ENCODE measurements around the gene EFR3B. TPM values are rescaled to one million over a fixed set of nuclear protein-coding genes. Genes with fewer than 3 reads are reported as not detected.

The EFR3B gene
- polyA plus RNA-seq, 1 of the 3 experiments (the other 2 are of a cell fraction) = 1.5 TPM

GRCh38 chr2:25201794-25202193, 159.9 kb downstream of the EFR3B start:
- Histone ChIP-seq H3K9me2 (no peaks in the 10 kb centered on the region), H3K4me1 (ENCODE audit: control insufficient read depth in 1 of 2, insufficient read depth in 2 of 2, low read depth in 1 of 2, low read length in 1 of 2) (peaks cover 0 to 8% of the 10 kb centered on the region in 2 experiments; a peak in 1 of 4 replicates), H3K9ac (no peak overlapping the region), H4K20me1 (ENCODE audit: insufficient read depth) (no peaks in the 10 kb centered on the region), H3K4me3 (ENCODE audit: low read depth in 2 of 2, low read length in 1 of 2) (no peak overlapping the region), H3K4me2 (no peak overlapping the region), H3K27ac (ENCODE audit: low read depth in 2 of 2, low read length in 1 of 2) (no peak overlapping the region), H3K36me3 (replicated peaks in 1 of 2; ENCODE audit: control insufficient read depth in 1 of 2, insufficient read depth in 2 of 2, low read length in 1 of 2) (no peaks in the 10 kb centered on the region), H3F3A (replicated peaks; ENCODE audit: insufficient read depth) (no peaks in the 10 kb centered on the region), H3K79me2 (ENCODE audit: insufficient read depth) (no peaks in the 10 kb centered on the region), H3K9me3 (no peaks in the 10 kb centered on the region), H2AFZ (ENCODE audit: low read depth) (no peak overlapping the region), H3K27me3 (ENCODE audit: insufficient read depth) (no peaks in the 10 kb centered on the region)
- TF ChIP-seq SIN3A (IDR thresholded peaks at IDR 0.05; ENCODE audit: borderline replicate concordance, low read depth, low read length) (no peak), ELF1 (IDR thresholded peaks at IDR 0.05) (no peak), RAD21 (IDR thresholded peaks at IDR 0.05; ENCODE audit: low read length) (no peak), SMC3 (IDR thresholded peaks at IDR 0.05; ENCODE audit: low read depth, low read length) (no peak), NFIC (IDR thresholded peaks at IDR 0.05; ENCODE audit: borderline replicate concordance) (no peak), GATA2 (CRISPR knock-in tag; IDR thresholded peaks at IDR 0.05) (no peak), GABPA (IDR thresholded peaks at IDR 0.05; ENCODE audit: low read depth) (no peak), TCF12 (IDR thresholded peaks at IDR 0.05) (no peak), ZBTB33 (IDR thresholded peaks at IDR 0.05; ENCODE audit: borderline replicate concordance, low read depth) (no peak), CHD2 (IDR thresholded peaks at IDR 0.05; ENCODE audit: low read length, partially characterized antibody) (no peak), USF1 (IDR thresholded peaks at IDR 0.05; ENCODE audit: borderline replicate concordance, low read depth) (no peak), USF2 (IDR thresholded peaks at IDR 0.05; ENCODE audit: borderline replicate concordance, low read depth, low read length) (no peak), IRF3 (IDR thresholded peaks at IDR 0.05; ENCODE audit: low read depth, low read length) (no peak), NRF1 (IDR thresholded peaks at IDR 0.05; ENCODE audit: low read depth, low read length) (no peak)
- ChIA-PET CTCF (interaction anchor here (1.0 to 1.3 kb wide), 2 partner anchors 26 to 226 kb away, joined by 4 read pairs; no protein-coding TSS in a partner anchor), POLR2A (interaction anchor here (0.6 kb wide), 1 partner anchor 15 kb away, joined by 3 read pairs; no protein-coding TSS in a partner anchor)
- WGBS (ENCODE audit: low lambda C conversion rate) = 91% methylated on average over 7 of the region's 7 CpGs
- no peak for DNase-seq

All from SK-N-SH (cell line).